ENCODE data around the gene ADGRA1. TPM values are rescaled to one million over a fixed set of nuclear protein-coding genes. Genes with fewer than 3 reads are reported as not detected.

Gene ADGRA1
- total RNA-seq, 5 donors from 2014 or later (not counting 1 experiment from before 2014, with no cell fraction given), result not detected

DNA sequence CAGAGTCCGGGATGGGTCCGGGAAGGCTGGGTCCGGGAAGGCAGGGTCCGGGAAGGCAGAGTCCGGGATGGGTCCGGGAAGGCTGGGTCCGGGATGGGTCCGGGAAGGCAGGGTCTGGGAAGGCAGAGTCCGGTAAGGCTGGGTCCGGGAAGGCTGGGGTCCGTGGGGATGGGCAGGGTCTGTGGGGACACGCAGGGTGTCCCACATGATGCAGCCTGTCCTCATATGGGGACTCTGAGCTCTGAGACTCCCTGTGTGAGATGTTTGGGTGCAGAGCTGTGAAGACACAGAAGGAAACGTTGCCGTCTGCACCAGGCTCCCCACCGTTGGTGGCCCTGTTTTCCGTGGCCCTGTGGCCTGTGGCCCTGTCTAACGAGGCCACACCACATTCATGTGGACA lies 45.7 kb upstream of the ADGRA1 start:
- no peak overlapping the region for H3K27ac ChIP-seq (ENCODE audit: low read length)
- Mint-ChIP-seq H3K4me1 (no peaks in the 10 kb centered on the region), H3K27me3 (peaks cover 3 to 7% of the 10 kb centered on the region in 2 donors), H3K9me3 (no peaks in the 10 kb centered on the region), H3K27ac (no peak overlapping the region), H3K36me3 (no peaks in the 10 kb centered on the region), H3K4me3 (no peak overlapping the region)
- no peak for ATAC-seq (replicated peaks in 1 of 4)
- 90% methylated on average over 17 of the region's 17 CpGs for WGBS (ENCODE audit: insufficient coverage)
- no peaks in the 10 kb centered on the region for H3K36me3 ChIP-seq (ENCODE audit: control insufficient read depth in 2 of 2, extremely low read depth in 1 of 2, insufficient read depth in 1 of 2, low read length in 1 of 2)
- DNase-seq, result no peak
- H3K9me3 ChIP-seq, result no peaks in the 10 kb centered on the region
- H3K27me3 ChIP-seq (replicated peaks in 1 of 2; ENCODE audit: control insufficient read depth in 2 of 2, extremely low read depth in 1 of 2, insufficient read depth in 2 of 2, low read length in 1 of 2), result peaks cover 0 to 21% of the 10 kb centered on the region in 2 experiments
- H3K4me3 ChIP-seq (ENCODE audit: control insufficient read depth in 1 of 2, extremely low read depth in 1 of 2, low read length in 1 of 2), result no peak overlapping the region
- POLR2A ChIA-PET, result no interaction called here
- no peaks in the 10 kb centered on the region for H3K4me1 ChIP-seq (ENCODE audit: control insufficient read depth in 1 of 2, extremely low read depth in 1 of 2, insufficient read depth in 2 of 2, low read length in 2 of 2)
- CTCF ChIA-PET, result no interaction called here

DNA sequence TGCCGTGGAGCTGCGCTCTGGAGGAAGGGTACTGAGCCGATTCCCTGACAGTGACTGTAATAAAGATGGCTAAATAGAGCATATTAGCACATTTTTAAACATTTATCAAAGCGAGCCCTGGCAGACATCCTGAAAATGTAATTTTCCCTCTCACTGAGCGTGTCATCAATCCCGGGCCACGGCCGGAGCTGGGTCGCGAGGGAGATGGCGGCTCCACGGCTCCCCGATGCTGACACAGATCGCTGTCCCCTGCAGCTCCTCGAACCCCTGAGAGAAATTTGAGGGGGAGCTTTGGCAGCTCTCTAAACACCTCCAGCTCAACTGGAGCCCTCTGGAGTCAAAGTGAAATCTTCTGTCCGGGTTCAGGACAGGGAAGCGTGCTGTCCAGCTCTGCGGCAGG lies 44.9 kb upstream of the ADGRA1 start:
- H3K27me3 Mint-ChIP-seq, result peaks cover 4 to 7% of the 10 kb centered on the region in 2 donors
- CTCF ChIA-PET, result no interaction called here
- Histone ChIP-seq H3K4me1 (ENCODE audit: control insufficient read depth in 1 of 2, extremely low read depth in 1 of 2, insufficient read depth in 2 of 2, low read length in 2 of 2) (no peaks in the 10 kb centered on the region), H3K36me3 (ENCODE audit: control insufficient read depth in 2 of 2, extremely low read depth in 1 of 2, insufficient read depth in 1 of 2, low read length in 1 of 2) (no peaks in the 10 kb centered on the region), H3K27ac (ENCODE audit: low read length) (no peak overlapping the region), H3K27me3 (replicated peaks in 1 of 2; ENCODE audit: control insufficient read depth in 2 of 2, extremely low read depth in 1 of 2, insufficient read depth in 2 of 2, low read length in 1 of 2) (peaks cover 0 to 26% of the 10 kb centered on the region in 2 experiments), H3K4me3 (ENCODE audit: control insufficient read depth in 1 of 2, extremely low read depth in 1 of 2, low read length in 1 of 2) (no peak overlapping the region), H3K9me3 (no peaks in the 10 kb centered on the region)
- H3K27ac Mint-ChIP-seq, result no peak overlapping the region
- POLR2A ChIA-PET, result no interaction called here
- DNase-seq (no peak), ATAC-seq (replicated peaks in 1 of 4) (no peak)
- 91% methylated on average over 14 of the region's 18 CpGs for WGBS (ENCODE audit: insufficient coverage)
- no peaks in the 10 kb centered on the region for H3K36me3 Mint-ChIP-seq
- H3K4me1 Mint-ChIP-seq, result no peaks in the 10 kb centered on the region
- H3K9me3 Mint-ChIP-seq, result no peaks in the 10 kb centered on the region
- no peak overlapping the region for H3K4me3 Mint-ChIP-seq

DNA sequence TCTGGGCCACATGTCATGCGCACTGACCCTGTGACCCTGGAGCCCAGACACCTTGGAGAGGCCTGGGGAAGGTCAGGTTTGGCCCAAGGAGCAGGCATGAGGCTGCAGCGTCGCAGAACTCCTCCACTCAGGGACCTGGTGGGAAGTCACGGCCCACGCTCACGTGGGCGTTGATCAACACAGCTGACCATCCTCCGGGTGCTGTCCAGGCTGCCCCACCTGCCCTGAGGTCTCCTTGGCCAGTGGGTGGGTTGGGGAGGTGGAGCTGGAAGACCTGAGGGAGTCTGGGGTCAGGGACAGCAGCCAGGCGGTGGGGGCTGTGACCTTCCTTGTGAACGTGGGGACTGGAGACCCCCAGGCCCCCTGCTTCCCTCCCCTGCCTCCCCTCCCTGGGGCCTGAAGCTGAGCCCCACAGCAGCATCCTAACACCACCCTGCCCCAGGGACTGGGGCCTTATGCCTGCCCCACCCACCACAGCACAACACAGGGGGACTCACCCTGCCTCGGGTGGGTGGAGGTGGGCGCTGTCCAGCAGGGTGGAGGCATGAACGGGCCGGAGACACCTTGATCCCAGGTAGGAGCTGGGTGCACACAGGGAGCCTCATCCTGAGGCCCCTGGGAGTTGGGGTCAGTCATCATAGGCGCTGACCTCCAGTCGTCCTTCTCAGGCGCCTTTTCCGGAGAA lies 44.0 kb upstream of the ADGRA1 start:
- Histone ChIP-seq H3K27ac (ENCODE audit: low read length) (no peak overlapping the region), H3K4me3 (ENCODE audit: control insufficient read depth in 1 of 2, extremely low read depth in 1 of 2, low read length in 1 of 2) (no peak overlapping the region), H3K4me1 (ENCODE audit: control insufficient read depth in 1 of 2, extremely low read depth in 1 of 2, insufficient read depth in 2 of 2, low read length in 2 of 2) (no peaks in the 10 kb centered on the region), H3K36me3 (ENCODE audit: control insufficient read depth in 2 of 2, extremely low read depth in 1 of 2, insufficient read depth in 1 of 2, low read length in 1 of 2) (no peaks in the 10 kb centered on the region), H3K27me3 (replicated peaks in 1 of 2; ENCODE audit: control insufficient read depth in 2 of 2, extremely low read depth in 1 of 2, insufficient read depth in 2 of 2, low read length in 1 of 2) (peaks cover 0 to 22% of the 10 kb centered on the region in 2 experiments), H3K9me3 (no peaks in the 10 kb centered on the region)
- no peak overlapping the region for H3K27ac Mint-ChIP-seq
- no peaks in the 10 kb centered on the region for H3K9me3 Mint-ChIP-seq
- ATAC-seq (replicated peaks in 1 of 4) (no peak), DNase-seq (no peak)
- CTCF ChIA-PET, result no interaction called here
- H3K4me1 Mint-ChIP-seq, result no peaks in the 10 kb centered on the region
- 93% methylated on average over 15 of the region's 18 CpGs for WGBS (ENCODE audit: insufficient coverage)
- H3K27me3 Mint-ChIP-seq, result peaks cover 5 to 6% of the 10 kb centered on the region in 2 donors
- no peaks in the 10 kb centered on the region for H3K36me3 Mint-ChIP-seq
- H3K4me3 Mint-ChIP-seq, result no peak overlapping the region
- POLR2A ChIA-PET, result no interaction called here

DNA sequence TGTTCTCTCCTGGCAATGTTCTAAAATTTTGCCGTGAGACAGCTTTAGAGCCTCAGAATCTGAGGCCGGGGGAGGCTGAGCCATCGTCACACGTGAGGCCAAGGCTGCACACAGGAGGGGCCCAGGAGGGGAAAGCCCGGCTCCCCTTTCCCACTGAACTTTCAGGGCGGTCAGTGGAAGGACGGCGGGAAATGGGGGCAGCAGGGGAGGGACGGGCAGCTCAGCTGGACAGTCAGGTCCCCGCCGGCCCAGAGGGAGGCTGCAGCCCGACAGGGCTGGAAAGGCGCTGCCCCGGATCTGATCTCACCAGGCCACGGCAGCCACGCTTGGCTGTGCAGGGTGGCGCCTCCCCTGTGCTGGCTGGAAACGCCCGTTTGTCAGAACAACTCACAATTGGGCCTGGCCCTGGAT lies 43.3 kb upstream of the ADGRA1 start:
- H3K36me3 Mint-ChIP-seq, result no peaks in the 10 kb centered on the region
- CTCF ChIA-PET, result no interaction called here
- no peaks in the 10 kb centered on the region for H3K4me1 Mint-ChIP-seq
- POLR2A ChIA-PET, result no interaction called here
- no peak overlapping the region for H3K27ac Mint-ChIP-seq
- no peak for DNase-seq
- H3K9me3 Mint-ChIP-seq, result no peaks in the 10 kb centered on the region
- H3K9me3 ChIP-seq, result no peaks in the 10 kb centered on the region
- H3K4me1 ChIP-seq (ENCODE audit: control insufficient read depth in 1 of 2, extremely low read depth in 1 of 2, insufficient read depth in 2 of 2, low read length in 2 of 2), result no peaks in the 10 kb centered on the region
- ATAC-seq (replicated peaks in 1 of 4), result no peak
- peaks cover 0 to 27% of the 10 kb centered on the region in 2 experiments for H3K27me3 ChIP-seq (replicated peaks in 1 of 2; ENCODE audit: control insufficient read depth in 2 of 2, extremely low read depth in 1 of 2, insufficient read depth in 2 of 2, low read length in 1 of 2)
- no peak overlapping the region for H3K27ac ChIP-seq (ENCODE audit: low read length)
- no peaks in the 10 kb centered on the region for H3K36me3 ChIP-seq (ENCODE audit: control insufficient read depth in 2 of 2, extremely low read depth in 1 of 2, insufficient read depth in 1 of 2, low read length in 1 of 2)
- H3K27me3 Mint-ChIP-seq, result peaks cover 4 to 8% of the 10 kb centered on the region in 2 donors
- no peak overlapping the region for H3K4me3 ChIP-seq (ENCODE audit: control insufficient read depth in 1 of 2, extremely low read depth in 1 of 2, low read length in 1 of 2)
- 91% methylated on average over 18 of the region's 19 CpGs for WGBS (ENCODE audit: insufficient coverage)
- H3K4me3 Mint-ChIP-seq, result no peak overlapping the region

DNA sequence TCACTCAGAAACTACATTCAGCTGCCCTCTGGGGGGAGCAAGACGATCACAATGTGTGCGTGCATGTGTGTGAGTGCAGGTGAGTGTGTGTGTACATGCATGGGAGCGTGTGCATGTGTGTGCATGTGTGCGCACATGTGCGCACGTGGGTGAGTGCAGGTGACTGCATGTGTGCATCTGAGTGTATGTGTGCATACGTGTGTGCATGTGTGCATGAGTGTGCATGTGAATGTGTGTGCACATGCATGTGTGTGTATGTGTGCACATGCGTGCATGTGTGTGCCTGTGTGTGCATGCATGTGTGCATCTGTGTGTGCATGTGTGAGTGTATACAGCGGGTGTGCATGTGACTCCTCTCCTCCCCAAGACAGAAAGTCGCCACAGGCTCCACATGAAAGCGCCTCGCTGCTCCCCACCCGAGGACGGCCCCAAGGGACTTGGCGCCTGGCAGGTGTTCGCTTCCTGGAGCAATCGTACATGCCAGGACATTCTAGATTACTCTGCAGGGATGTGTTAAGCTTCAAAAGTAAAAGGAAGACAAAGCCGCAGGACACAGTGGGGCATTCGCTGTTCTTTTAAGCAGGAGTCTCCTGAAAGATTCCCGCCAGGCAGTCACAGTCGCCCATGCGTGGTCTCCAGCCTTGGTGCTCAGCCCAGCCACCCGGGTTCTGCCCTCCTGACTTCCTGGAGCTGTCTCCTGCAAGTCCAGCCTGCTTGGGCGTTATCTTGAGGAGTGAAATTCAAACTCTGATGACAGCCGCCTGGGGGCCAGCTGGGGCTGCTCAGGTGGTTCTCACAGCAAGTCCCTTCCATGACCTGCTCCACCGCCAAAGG lies 42.0 kb upstream of the ADGRA1 start:
- no peaks in the 10 kb centered on the region for H3K9me3 ChIP-seq
- DNase-seq (no peak), ATAC-seq (replicated peaks in 1 of 4) (no peak)
- no peaks in the 10 kb centered on the region for H3K36me3 Mint-ChIP-seq
- H3K27ac Mint-ChIP-seq, result no peak overlapping the region
- H3K4me1 Mint-ChIP-seq, result no peaks in the 10 kb centered on the region
- no peak overlapping the region for H3K4me3 ChIP-seq (ENCODE audit: control insufficient read depth in 1 of 2, extremely low read depth in 1 of 2, low read length in 1 of 2)
- no peaks in the 10 kb centered on the region for H3K36me3 ChIP-seq (ENCODE audit: control insufficient read depth in 2 of 2, extremely low read depth in 1 of 2, insufficient read depth in 1 of 2, low read length in 1 of 2)
- H3K27ac ChIP-seq (ENCODE audit: low read length), result no peak overlapping the region
- H3K27me3 Mint-ChIP-seq, result peaks cover 2 to 8% of the 10 kb centered on the region in 2 donors
- no peak overlapping the region for H3K4me3 Mint-ChIP-seq
- peaks cover 0 to 32% of the 10 kb centered on the region in 2 experiments for H3K27me3 ChIP-seq (replicated peaks in 1 of 2; ENCODE audit: control insufficient read depth in 2 of 2, extremely low read depth in 1 of 2, insufficient read depth in 2 of 2, low read length in 1 of 2)
- ChIA-PET POLR2A (no interaction called here), CTCF (no interaction called here)
- 83% methylated on average over 20 of the region's 26 CpGs for WGBS (ENCODE audit: insufficient coverage)
- no peaks in the 10 kb centered on the region for H3K4me1 ChIP-seq (ENCODE audit: control insufficient read depth in 1 of 2, extremely low read depth in 1 of 2, insufficient read depth in 2 of 2, low read length in 2 of 2)
- H3K9me3 Mint-ChIP-seq, result no peaks in the 10 kb centered on the region

DNA sequence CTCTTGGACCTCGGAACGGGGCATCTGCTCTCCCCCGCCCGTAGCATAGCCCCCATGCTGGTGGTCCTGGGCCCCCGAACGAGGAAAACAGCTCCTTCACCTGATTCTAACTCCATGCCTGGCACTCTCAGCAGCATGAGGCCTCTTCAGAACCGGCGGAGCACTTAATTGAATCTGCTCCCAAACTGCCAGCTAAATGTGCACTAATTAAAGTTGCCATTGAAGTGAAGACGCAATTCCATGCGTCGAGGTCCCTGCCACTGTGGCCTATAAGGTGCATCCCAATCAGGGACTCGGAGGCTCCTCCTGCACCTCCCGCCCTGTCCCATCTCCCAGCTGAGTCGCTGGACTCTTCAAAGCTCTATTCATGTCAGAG lies 41.3 kb upstream of the ADGRA1 start:
- Mint-ChIP-seq H3K9me3 (no peaks in the 10 kb centered on the region), H3K27ac (no peak overlapping the region), H3K27me3 (peaks cover 0 to 8% of the 10 kb centered on the region in 2 donors), H3K4me1 (no peaks in the 10 kb centered on the region), H3K36me3 (no peaks in the 10 kb centered on the region), H3K4me3 (no peak overlapping the region)
- Histone ChIP-seq H3K27me3 (replicated peaks in 1 of 2; ENCODE audit: control insufficient read depth in 2 of 2, extremely low read depth in 1 of 2, insufficient read depth in 2 of 2, low read length in 1 of 2) (peaks cover 0 to 35% of the 10 kb centered on the region in 2 experiments), H3K36me3 (ENCODE audit: control insufficient read depth in 2 of 2, extremely low read depth in 1 of 2, insufficient read depth in 1 of 2, low read length in 1 of 2) (no peaks in the 10 kb centered on the region), H3K27ac (ENCODE audit: low read length) (no peak overlapping the region), H3K4me1 (ENCODE audit: control insufficient read depth in 1 of 2, extremely low read depth in 1 of 2, insufficient read depth in 2 of 2, low read length in 2 of 2) (no peaks in the 10 kb centered on the region), H3K4me3 (ENCODE audit: control insufficient read depth in 1 of 2, extremely low read depth in 1 of 2, low read length in 1 of 2) (no peak overlapping the region), H3K9me3 (no peaks in the 10 kb centered on the region)
- DNase-seq (no peak), ATAC-seq (replicated peaks in 1 of 4) (no peak)
- 85% methylated on average over 11 of the region's 14 CpGs for WGBS (ENCODE audit: insufficient coverage)
- ChIA-PET CTCF (no interaction called here), POLR2A (no interaction called here)
